IMR-90 (cell line): Measurements from ENCODE around the gene PLCD1. TPM values are rescaled to one million over a fixed set of nuclear protein-coding genes. Genes with fewer than 3 reads are reported as not detected.

Source experiments
- ATAC-seq: fragments of 200-7000 bp; cut with Tn5 transposase; 2 replicates; pipeline ENCODE4 v1.9.1; 2020; ENCODE audit warnings: low read depth, mild to moderate bottlenecking, moderate library complexity
- BruUV-seq: library from RNA; stranded (reverse); fragments of 400-500 nt; replicated peaks from 2 replicates; lab custom pipeline; 2021; lab: Mats Ljungman, UMichigan
- CTCF ChIA-PET: fragments of 300-600 bp; formaldehyde crosslinking; extraction: SDS; loops from one replicate; lab custom pipeline; 2021; ENCODE audit warnings: antibody characterized with exemption; lab: Yijun Ruan, JAX
- POLR2A ChIA-PET: fragments of 300-600 bp; sonication (Branson Sonifier 250); formaldehyde crosslinking; loops from one replicate; lab custom pipeline; 2022; ENCODE audit warnings: antibody characterized with exemption; ENCODE audit not compliant: unreplicated experiment; lab: Charles Lee
- DNase-seq: peaks from one replicate; pipeline ENCODE4 v3.0.0; 2013
- H2AFZ ChIP-seq: replicated peaks from 2 replicates; pipeline ENCODE3; 2013; ENCODE audit warnings: low read length, mild to moderate bottlenecking; ENCODE audit not compliant: poor library complexity
- H2AK5ac ChIP-seq: 2 replicates; pipeline ENCODE4 v1.6.1; 2013; ENCODE audit warnings: low read depth, low read length, inconsistent platforms
- H2AK9ac ChIP-seq: replicated peaks from 2 replicates; pipeline ENCODE3; 2013; ENCODE audit warnings: mild to moderate bottlenecking, low read depth, low read length, moderate library complexity; ENCODE audit not compliant: poor library complexity
- H2BK120ac ChIP-seq: 2 replicates; pipeline ENCODE4 v1.6.1; 2013; ENCODE audit warnings: low read depth, low read length, inconsistent platforms
- H2BK15ac ChIP-seq: 3 replicates; pipeline ENCODE4 v1.6.1; 2013; ENCODE audit warnings: low read depth, low read length, inconsistent platforms
- H2BK20ac ChIP-seq: 2 replicates; pipeline ENCODE4 v1.6.1; 2013; ENCODE audit warnings: low read depth, mild to moderate bottlenecking, inconsistent platforms, low read length, moderate library complexity
- H2BK5ac ChIP-seq: 2 replicates; pipeline ENCODE4 v1.6.1; 2013; ENCODE audit warnings: mild to moderate bottlenecking, low read depth, low read length, inconsistent platforms; ENCODE audit not compliant: poor library complexity, severe bottlenecking
- H3K14ac ChIP-seq: replicated peaks from 2 replicates; pipeline ENCODE4 v1.6.1; 2013; ENCODE audit warnings: low read depth, low read length, inconsistent platforms
- H3K18ac ChIP-seq: 2 replicates; pipeline ENCODE4 v1.6.1; 2013; ENCODE audit warnings: low read depth, low read length, control low read depth
- H3K23ac ChIP-seq: 2 replicates; pipeline ENCODE4 v1.6.1; 2013; ENCODE audit warnings: low read depth, low read length, inconsistent platforms
- H3K27ac ChIP-seq: 2 replicates; pipeline ENCODE4 v1.5.1; 2013; ENCODE audit warnings: mild to moderate bottlenecking, control low read depth, low read length; ENCODE audit not compliant: insufficient read depth
- H3K27me3 ChIP-seq: 2 replicates; pipeline ENCODE4 v1.6.1; 2013; ENCODE audit warnings: low read length; ENCODE audit not compliant: control insufficient read depth, insufficient read depth
- H3K36me3 ChIP-seq: 2 replicates; pipeline ENCODE4 v1.6.1; 2013; ENCODE audit warnings: low read length, mixed read lengths; ENCODE audit not compliant: control insufficient read depth, insufficient read depth
- H3K4ac ChIP-seq: 2 replicates; pipeline ENCODE4 v1.6.1; 2013; ENCODE audit warnings: low read depth, low read length, inconsistent platforms
- H3K4me1 ChIP-seq: 2 replicates; pipeline ENCODE4 v1.6.1; 2013; ENCODE audit warnings: low read length, mixed read lengths; ENCODE audit not compliant: control insufficient read depth, insufficient read depth
- H3K4me2 ChIP-seq: 2 replicates; pipeline ENCODE4 v1.6.1; 2013; ENCODE audit warnings: low read depth, mild to moderate bottlenecking, control low read depth, low read length, moderate library complexity
- H3K4me3 ChIP-seq: 2 replicates; pipeline ENCODE4 v1.5.1; 2013; ENCODE audit warnings: low read depth, mild to moderate bottlenecking, control low read depth, low read length, moderate library complexity; ENCODE audit not compliant: insufficient read depth
- H3K56ac ChIP-seq: 2 replicates; pipeline ENCODE4 v1.6.1; 2013; ENCODE audit warnings: low read length, inconsistent platforms; ENCODE audit not compliant: insufficient read depth; ENCODE audit errors: extremely low read depth
- H3K79me1 ChIP-seq, 2 experiments: 2 replicates each; pipeline ENCODE4 v1.6.1; 2013; ENCODE audit warnings: low read length in 2 of 2, inconsistent platforms in 1 of 2, low read depth in 1 of 2
- H3K9ac ChIP-seq: 2 replicates; pipeline ENCODE4 v1.6.1; 2013; ENCODE audit warnings: low read depth, low read length, control low read depth
- H3K9me1 ChIP-seq: 2 replicates; pipeline ENCODE4 v1.6.1; 2013; ENCODE audit warnings: low read length, inconsistent platforms; ENCODE audit not compliant: insufficient read depth
- H3K9me3 ChIP-seq: 2 replicates; pipeline ENCODE4 v1.6.1; 2013; ENCODE audit warnings: low read length; ENCODE audit not compliant: control insufficient read depth, insufficient read depth
- H4K20me1 ChIP-seq: 2 replicates; pipeline ENCODE4 v1.6.1; 2013; ENCODE audit warnings: low read length, inconsistent platforms; ENCODE audit not compliant: insufficient read depth
- H4K5ac ChIP-seq: 2 replicates; pipeline ENCODE4 v1.6.1; 2013; ENCODE audit warnings: mild to moderate bottlenecking, low read depth, low read length, control low read depth
- H4K8ac ChIP-seq, 2 experiments: 2 replicates each; pipeline ENCODE4 v1.6.1; 2013; ENCODE audit warnings: low read depth in 2 of 2, low read length in 2 of 2, control low read depth in 1 of 2, inconsistent platforms in 1 of 2
- H4K91ac ChIP-seq: 2 replicates; pipeline ENCODE4 v1.6.1; 2013; ENCODE audit warnings: low read depth, low read length, inconsistent platforms; ENCODE audit not compliant: insufficient read depth
- BHLHE40 ChIP-seq: fragments of 150-350 bp; IDR thresholded peaks from 2 replicates; pipeline ENCODE4 v1.6.1; 2016; ENCODE audit warnings: mild to moderate bottlenecking, low read depth, low read length
- CHD1 ChIP-seq: IDR thresholded peaks from 2 replicates; pipeline ENCODE4 v1.6.1; 2012; ENCODE audit warnings: low read depth, low read length, improper control_type of control experiment
- CTCF ChIP-seq: conservative IDR thresholded peaks from 2 replicates; pipeline ENCODE4 v1.5.1; 2012; ENCODE audit warnings: mild to moderate bottlenecking, low read depth, low read length, improper control_type of control experiment
- ELK1 ChIP-seq: fragments of 150-350 bp; IDR thresholded peaks from 2 replicates; pipeline ENCODE4 v1.6.1; 2016; ENCODE audit warnings: low read depth, mild to moderate bottlenecking, low read length, moderate library complexity, borderline replicate concordance
- MXI1 ChIP-seq: IDR thresholded peaks from 2 replicates; pipeline ENCODE4 v1.6.1; 2012; ENCODE audit warnings: low read depth, mild to moderate bottlenecking, low read length, moderate library complexity, borderline replicate concordance
- NFE2L2 ChIP-seq: fragments of 150-350 bp; IDR thresholded peaks from 2 replicates; pipeline ENCODE4 v1.6.1; 2016; ENCODE audit warnings: low read depth, mild to moderate bottlenecking, low read length
- POLR2A ChIP-seq: IDR thresholded peaks from 2 replicates; pipeline ENCODE4 v1.6.1; 2012; ENCODE audit warnings: mild to moderate bottlenecking, low read depth, low read length
- RAD21 ChIP-seq: IDR thresholded peaks from 2 replicates; pipeline ENCODE4 v1.6.1; 2012; ENCODE audit warnings: low read length, improper control_type of control experiment
- RCOR1 ChIP-seq: IDR thresholded peaks from 2 replicates; pipeline ENCODE4 v1.6.1; 2012; ENCODE audit warnings: mild to moderate bottlenecking, low read length, improper control_type of control experiment; ENCODE audit not compliant: insufficient replicate concordance
- RFX5 ChIP-seq: IDR thresholded peaks from 2 replicates; pipeline ENCODE4 v1.8.0; 2012; ENCODE audit warnings: low read depth, mild to moderate bottlenecking, low read length, moderate library complexity
- SMC3 ChIP-seq: fragments of 150-350 bp; IDR thresholded peaks from 2 replicates; pipeline ENCODE4 v1.6.1; 2016; ENCODE audit warnings: low read depth, mild to moderate bottlenecking, antibody characterized with exemption, low read length, moderate library complexity
- USF2 ChIP-seq: fragments of 150-350 bp; IDR thresholded peaks from 2 replicates; pipeline ENCODE4 v1.6.1; 2017; ENCODE audit warnings: mild to moderate bottlenecking, antibody characterized with exemption, low read length, low read depth
- WGBS, 2 experiments: methylation state at CpG; one replicate each; pipeline versions ENCODE4 v1.1.5 to v1.1.7; 2013; ENCODE audit warnings: missing lambda C conversion rate in 2 of 2; ENCODE audit not compliant: insufficient read length in 1 of 2; ENCODE audit errors: extremely low coverage in 2 of 2; 5-methylcytosine and 5-hydroxymethylcytosine counted together
- dilution Hi-C: fragments of 300-500 bp; cut with HindIII; formaldehyde crosslinking; loops from one replicate; pipeline ENCODE4 v1.14.3; 2018; ENCODE audit warnings: low sequenced_read_pairs; ENCODE audit not compliant: unreplicated experiment
- in situ Hi-C: fragments of 300-500 bp; cut with MboI; formaldehyde crosslinking; loops from 3 replicates; pipeline ENCODE4 v1.14.3; 2019; ENCODE audit warnings: low sequenced_read_pairs, inconsistent platforms, mixed read lengths
- intact Hi-C: fragments of 100-400 bp; cut with micrococcal nuclease; formaldehyde crosslinking; loops from 2 replicates; pipeline ENCODE4 v1.10.0; 2022
- polyA plus RNA-seq, 3 experiments: library from polyadenylated mRNA; depleted of rRNA; stranded (reverse); fragments of >200 nt; gene quantifications; 2 replicates each; pipeline ENCODE4 v1.2.3, GENCODE V29; 2012; ENCODE audit warnings: low replicate concordance in 1 of 3
- total RNA-seq: library from RNA; depleted of rRNA; stranded (reverse); fragments of >200 nt; gene quantifications from 2 replicates; pipeline ENCODE4 v1.2.3, GENCODE V29; 2012

PLCD1 gene
- total and polyA plus RNA-seq, 2 of the 4 experiments (the other 2 are of a cell fraction): 14.9 to 16.3 TPM

GRCh38 chr3:37980462-37981347 lies 48.7 kb downstream of the PLCD1 start:
- no peak overlapping the region for H4K5ac ChIP-seq
- no peak overlapping the region for H2BK20ac ChIP-seq
- H3K18ac ChIP-seq: no peak overlapping the region
- no peak overlapping the region for H3K4me2 ChIP-seq
- H3K4me3 ChIP-seq: no peak overlapping the region
- no peaks in the 10 kb centered on the region for H3K4me1 ChIP-seq
- POLR2A ChIA-PET: no interaction called here
- H3K9me1 ChIP-seq: peaks cover 7% of the 10 kb centered on the region; the same call in 1 of the 2 replicates
- H2AFZ ChIP-seq: no peak overlapping the region
- no peak for DNase-seq
- no peak overlapping the region for H2AK9ac ChIP-seq
- no peak for ATAC-seq
- H3K27me3 ChIP-seq: no peaks in the 10 kb centered on the region
- 100% methylated on average over 8 of the region's 14 CpGs; no CpG with 5 or more reads in 1 of the 2 experiments for WGBS, 2 experiments
- H3K79me1 ChIP-seq: peaks cover 2% of the 10 kb centered on the region in 2 experiments; a peak in 1 of 4 replicates
- H2BK15ac ChIP-seq: no peak overlapping the region
- no peak overlapping the region for H3K23ac ChIP-seq
- CTCF ChIA-PET: interaction anchor here (0.7 to 0.9 kb wide), 2 partner anchors 16 kb away, joined by 3 read pairs; no protein-coding TSS in a partner anchor
- no peak overlapping the region for H3K4ac ChIP-seq
- H4K20me1 ChIP-seq: no peaks in the 10 kb centered on the region
- H3K56ac ChIP-seq: no peak overlapping the region
- no peak overlapping the region for H2BK5ac ChIP-seq
- intact Hi-C loops: no loop called here
- no peak overlapping the region for H3K27ac ChIP-seq
- in situ Hi-C loops: no loop called here
- no peaks in the 10 kb centered on the region for H3K9me3 ChIP-seq
- TF ChIP-seq SMC3: no peak
- TF ChIP-seq NFE2L2: no peak
- TF ChIP-seq CTCF: no peak
- no peak for TF ChIP-seq USF2
- TF ChIP-seq RFX5: no peak
- TF ChIP-seq BHLHE40: no peak
- no peak for TF ChIP-seq MXI1
- no peak for TF ChIP-seq ELK1
- no peak for TF ChIP-seq POLR2A
- TF ChIP-seq RAD21: no peak
- no peak for TF ChIP-seq RCOR1
- no peak for TF ChIP-seq CHD1
- no TSS peak for BruUV-seq
- H3K14ac ChIP-seq: no peak overlapping the region
- no peak overlapping the region for H3K9ac ChIP-seq
- no peak overlapping the region for H2AK5ac ChIP-seq
- no peak overlapping the region for H2BK120ac ChIP-seq
- H3K36me3 ChIP-seq: peaks cover 30% of the 10 kb centered on the region
- no peak overlapping the region for H4K8ac ChIP-seq
- no peak overlapping the region for H4K91ac ChIP-seq
- dilution Hi-C loops: no loop called here
